Left lung (tissue), 10 donors: ENCODE measurements around the gene KCNS3. TPM values are rescaled to one million over a fixed set of nuclear protein-coding genes. Genes with fewer than 3 reads are reported as not detected.
A peak's percentile ranks its signal among the peaks of the same experiment; 100 is the strongest.

ENCODE experiments used
- ATAC-seq: fragments of 200-7000 bp; cut with Tn5 transposase; one replicate; pipeline ENCODE4 v1.9.1; 2020; ENCODE audit warnings: moderate library complexity
- DNase-seq, 4 donors: peaks; one replicate each; pipeline ENCODE4 v3.0.0-alpha.2; 2013 to 2020
- H3K27ac ChIP-seq, 2 donors: fragments of 200-600 bp; sonication (generic) in 1 of 2; one replicate each; pipeline versions ENCODE4 v1.5.0 to v1.8.0; 2020 to 2021
- H3K27me3 ChIP-seq, 2 donors: fragments of 200-600 bp; sonication (generic) in 1 of 2; one replicate each; pipeline versions ENCODE4 v1.5.0 to v1.8.0; 2020 to 2021
- H3K36me3 ChIP-seq, 2 donors: fragments of 200-600 bp; sonication (generic) in 1 of 2; one replicate each; pipeline versions ENCODE4 v1.5.0 to v1.8.0; 2020 to 2021
- H3K4me1 ChIP-seq, 2 donors: fragments of 200-600 bp; one replicate each; pipeline ENCODE4 v1.8.0; 2021
- H3K4me3 ChIP-seq, 2 donors: fragments of 200-600 bp; sonication (generic) in 1 of 2; one replicate each; pipeline versions ENCODE4 v1.5.0 to v1.8.0; 2020 to 2021; ENCODE audit warnings: mild to moderate bottlenecking in 1 of 2
- H3K9me3 ChIP-seq, 2 donors: fragments of 200-600 bp; sonication (generic) in 1 of 2; one replicate each; pipeline versions ENCODE4 v1.5.0 to v1.8.0; 2020 to 2021
- intact Hi-C, 2 donors: fragments of 100-400 bp; cut with DNase I; formaldehyde crosslinking; loops; one replicate each; pipeline versions ENCODE4 v1.11.2 to v1.14.2; 2022
- polyA plus RNA-seq, 6 donors: library from polyadenylated mRNA; unstranded; fragments of 120-200 nt; gene quantifications; one replicate each; pipeline ENCODE4 v1.2.1, GENCODE V29; 2013; ENCODE audit not compliant: insufficient read length in 6 of 6
- total RNA-seq, 2 donors: library from RNA; stranded (reverse); fragmentation: NEBNext Ultra II Directional; extraction: Animal tissue kit (Norgen Biotek cat#: 25700); gene quantifications; one replicate each; pipeline ENCODE4 v1.2.1, GENCODE V29; 2021
- TF ChIP-seq, protein P1 (sequence below), 2 donors: fragments of 200-600 bp; sonication (generic) in 1 of 2; IDR thresholded peaks; one replicate each; pipeline versions ENCODE4 v1.5.0 to v1.8.0; 2021; ENCODE audit warnings: antibody characterized with exemption in 2 of 2
- donor health status: DM: no; HTN: yes; CAD: no.
- donor health status: DM: no; HTN: no; CAD: no.

KCNS3 gene
- total and polyA plus RNA-seq, 8 donors: 23.0 to 48.2 (median 31.0) TPM

DNA sequence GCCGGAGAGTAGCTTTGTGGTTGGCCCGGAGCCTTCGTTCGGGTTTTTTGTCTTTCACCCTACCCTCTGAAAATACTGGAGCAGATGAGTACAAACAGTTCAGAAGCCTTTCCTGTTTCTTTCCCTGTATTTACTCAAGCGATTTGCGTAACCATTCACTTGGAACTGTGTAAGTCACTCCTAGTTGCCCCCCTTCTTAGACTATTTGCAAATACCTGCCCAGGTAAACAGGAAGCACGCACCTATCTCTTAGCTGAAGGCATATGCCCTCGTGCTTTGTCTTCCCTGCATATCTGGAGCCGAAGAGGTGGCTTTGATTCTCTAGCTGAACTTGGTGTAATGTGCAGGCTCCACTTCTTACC, 1.4 kb downstream of the KCNS3 start:
- TF ChIP-seq, protein P1, sequence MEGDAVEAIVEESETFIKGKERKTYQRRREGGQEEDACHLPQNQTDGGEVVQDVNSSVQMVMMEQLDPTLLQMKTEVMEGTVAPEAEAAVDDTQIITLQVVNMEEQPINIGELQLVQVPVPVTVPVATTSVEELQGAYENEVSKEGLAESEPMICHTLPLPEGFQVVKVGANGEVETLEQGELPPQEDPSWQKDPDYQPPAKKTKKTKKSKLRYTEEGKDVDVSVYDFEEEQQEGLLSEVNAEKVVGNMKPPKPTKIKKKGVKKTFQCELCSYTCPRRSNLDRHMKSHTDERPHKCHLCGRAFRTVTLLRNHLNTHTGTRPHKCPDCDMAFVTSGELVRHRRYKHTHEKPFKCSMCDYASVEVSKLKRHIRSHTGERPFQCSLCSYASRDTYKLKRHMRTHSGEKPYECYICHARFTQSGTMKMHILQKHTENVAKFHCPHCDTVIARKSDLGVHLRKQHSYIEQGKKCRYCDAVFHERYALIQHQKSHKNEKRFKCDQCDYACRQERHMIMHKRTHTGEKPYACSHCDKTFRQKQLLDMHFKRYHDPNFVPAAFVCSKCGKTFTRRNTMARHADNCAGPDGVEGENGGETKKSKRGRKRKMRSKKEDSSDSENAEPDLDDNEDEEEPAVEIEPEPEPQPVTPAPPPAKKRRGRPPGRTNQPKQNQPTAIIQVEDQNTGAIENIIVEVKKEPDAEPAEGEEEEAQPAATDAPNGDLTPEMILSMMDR (IDR thresholded peaks at IDR 0.05): no peak
- peak; percentile 43 for ATAC-seq
- Histone ChIP-seq H3K4me1 (peaks cover 10 to 21% of the 10 kb centered on the region in 2 donors), H3K36me3 (no peaks in the 10 kb centered on the region), H3K27me3 (peaks cover 4 to 72% of the 10 kb centered on the region in 2 donors), H3K4me3 (peak overlapping the region; percentile 61 to 72), H3K27ac (peak overlapping the region; percentile 75 to 81), H3K9me3 (no peaks in the 10 kb centered on the region)
- intact Hi-C loops: no loop called here
- DNase-seq: no peak

- TF ChIP-seq, protein P1 (IDR thresholded peaks at IDR 0.05): no peak
- no peaks in the 10 kb centered on the region for H3K36me3 ChIP-seq
- no peaks in the 10 kb centered on the region for H3K27me3 ChIP-seq
- no peaks in the 10 kb centered on the region for H3K9me3 ChIP-seq
- no peaks in the 10 kb centered on the region for H3K4me1 ChIP-seq
- DNase-seq (no peak), ATAC-seq (peak; percentile 82)
- no peak overlapping the region for H3K27ac ChIP-seq
- intact Hi-C loops: no loop called here
- no peak overlapping the region for H3K4me3 ChIP-seq
These were observed 14.5 kb downstream of the KCNS3 start for GRCh38 chr2:17892770-17893534.

- DNase-seq (no peak), ATAC-seq (no peak)
- Histone ChIP-seq H3K9me3 (no peaks in the 10 kb centered on the region), H3K4me1 (no peaks in the 10 kb centered on the region), H3K36me3 (no peaks in the 10 kb centered on the region), H3K27me3 (no peaks in the 10 kb centered on the region), H3K27ac (no peak overlapping the region), H3K4me3 (no peak overlapping the region)
- TF ChIP-seq, protein P1 (IDR thresholded peaks at IDR 0.05): no peak
- intact Hi-C loops: no loop called here
These were observed 15.5 kb downstream of the KCNS3 start for GRCh38 chr2:17894005-17894404.

GRCh38 chr2:17894556-17894955, 16.1 kb downstream of the KCNS3 start:
- intact Hi-C loops: no loop called here
- DNase-seq: no peak
- no peak for ATAC-seq

GRCh38 chr2:17899871-17900270, 21.4 kb downstream of the KCNS3 start:
- Histone ChIP-seq H3K9me3 (no peaks in the 10 kb centered on the region), H3K27me3 (no peaks in the 10 kb centered on the region), H3K4me3 (no peak overlapping the region), H3K27ac (no peak overlapping the region), H3K4me1 (no peaks in the 10 kb centered on the region), H3K36me3 (no peaks in the 10 kb centered on the region)
- intact Hi-C loops: no loop called here
- ATAC-seq (no peak), DNase-seq (no peak)
- TF ChIP-seq, protein P1 (IDR thresholded peaks at IDR 0.05): no peak

More at GRCh38 chr2:17894556-17894955, 16.1 kb downstream of the KCNS3 start:
- no peaks in the 10 kb centered on the region for H3K36me3 ChIP-seq
- no peaks in the 10 kb centered on the region for H3K27me3 ChIP-seq
- no peaks in the 10 kb centered on the region for H3K9me3 ChIP-seq
- H3K4me1 ChIP-seq: no peaks in the 10 kb centered on the region
- no peak overlapping the region for H3K27ac ChIP-seq
- H3K4me3 ChIP-seq: no peak overlapping the region
- TF ChIP-seq, protein P1 (IDR thresholded peaks at IDR 0.05): no peak
